HCT116 (cell line): ENCODE measurements around the gene CHEK1. TPM values are rescaled to one million over a fixed set of nuclear protein-coding genes. Genes with fewer than 3 reads are reported as not detected.

Experiments used
- ATAC-seq: fragments of 200-7000 bp; cut with Tn5 transposase; 2 replicates; pipeline ENCODE4 v1.9.1; 2020; ENCODE audit warnings: mild to moderate bottlenecking, moderate library complexity
- BruUV-seq: library from RNA; stranded (reverse); fragments of 400-500 nt; replicated peaks from 2 replicates; lab custom pipeline; 2021; lab: Mats Ljungman, UMichigan
- CTCF ChIA-PET: fragments of 300-600 bp; sonication (Branson Sonifier 250); formaldehyde crosslinking; loops from one replicate; lab custom pipeline; 2021; ENCODE audit warnings: antibody characterized with exemption; lab: Charles Lee
- POLR2A ChIA-PET: fragments of 300-600, 350-600 bp; sonication (Branson Sonifier 250); formaldehyde crosslinking; loops from one replicate; lab custom pipeline; 2021; ENCODE audit warnings: antibody characterized with exemption; lab: Charles Lee
- RAD21 ChIA-PET, 2 experiments: fragments of 300-600 bp; sonication (Branson Sonifier 250); formaldehyde crosslinking; loops; one replicate each; lab custom pipeline; 2023; ENCODE audit warnings: low total read pairs in 2 of 2; ENCODE audit not compliant: uncharacterized antibody in 2 of 2, unreplicated experiment in 2 of 2, low non-redundant PET in 1 of 2; lab: Charles Lee
- DNase-seq: peaks from one replicate; pipeline ENCODE4 v3.0.0-alpha.2; 2010; ENCODE audit warnings: low read depth, low spot score
- H2AFZ ChIP-seq: fragments of 200-600 bp; shearing (Covaris generic), sonication (generic); 2 replicates; pipeline ENCODE4 v1.6.1; 2017; ENCODE audit warnings: low read depth, mixed run types, mixed read lengths, antibody characterized with exemption, low read length; ENCODE audit not compliant: poor library complexity, severe bottlenecking
- H3K27ac ChIP-seq: 2 replicates; pipeline ENCODE4 v1.5.1; 2012; ENCODE audit warnings: low read depth, low read length
- H3K27me3 ChIP-seq: fragments of 200-600 bp; sonication (generic); 2 replicates; pipeline ENCODE4 v1.6.1; 2016; ENCODE audit warnings: mixed run types, low read length, mixed read lengths; ENCODE audit not compliant: insufficient read depth
- H3K36me3 ChIP-seq, 2 experiments: fragments of 200-500 bp in 1 of 2; fragments of 200-600 bp in 1 of 2; sonication (Bioruptor generic) in 1 of 2; sonication (generic) in 1 of 2; 2 replicates each; pipeline versions ENCODE4 v1.5.1 to v1.6.1; 2014 to 2016; ENCODE audit warnings: low read length in 2 of 2, inconsistent platforms in 1 of 2, mixed read lengths in 1 of 2, mixed run types in 1 of 2; ENCODE audit not compliant: insufficient read depth in 2 of 2, control insufficient read depth in 1 of 2
- H3K4me1 ChIP-seq, 2 experiments: fragments of 200-600 bp in 1 of 2; sonication (generic) in 1 of 2; 2 replicates each; pipeline versions ENCODE4 v1.5.1 to v1.6.1; 2012 to 2017; ENCODE audit warnings: low read length in 2 of 2, inconsistent platforms in 1 of 2, mild to moderate bottlenecking in 1 of 2, mixed read lengths in 1 of 2, mixed run types in 1 of 2, moderate library complexity in 1 of 2; ENCODE audit not compliant: insufficient read depth in 2 of 2, control insufficient read depth in 1 of 2
- H3K4me2 ChIP-seq: fragments of 200-600 bp; sonication (generic); 2 replicates; pipeline ENCODE4 v1.6.1; 2017; ENCODE audit warnings: mixed run types, low read length, mixed read lengths
- H3K4me3 ChIP-seq, 2 experiments: fragments of 200-600 bp in 1 of 2; sonication (generic) in 1 of 2; replicated peaks in 1 of 2; 2 replicates each; pipeline ENCODE4 v1.5.1; 2011 to 2016; ENCODE audit warnings: low read length in 2 of 2, control low read depth in 1 of 2, low read depth in 1 of 2, mild to moderate bottlenecking in 1 of 2, mixed read lengths in 1 of 2, mixed run types in 1 of 2
- H3K79me2 ChIP-seq: fragments of 200-600 bp; sonication (generic); 2 replicates; pipeline ENCODE4 v1.6.1; 2017; ENCODE audit warnings: mild to moderate bottlenecking, mixed run types, low read length, moderate library complexity, mixed read lengths; ENCODE audit not compliant: insufficient read depth
- H3K9ac ChIP-seq: fragments of 200-600 bp; sonication (generic); 2 replicates; pipeline ENCODE4 v1.6.1; 2016; ENCODE audit warnings: low read length, mixed read lengths
- H3K9me2 ChIP-seq: fragments of 200-600 bp; sonication (generic), shearing (Covaris generic); 2 replicates; pipeline ENCODE4 v1.6.1; 2017; ENCODE audit warnings: mixed run types, mild to moderate bottlenecking, moderate library complexity; ENCODE audit not compliant: insufficient read depth
- H3K9me3 ChIP-seq, 2 experiments: fragments of 200-500 bp in 1 of 2; fragments of 200-600 bp in 1 of 2; sonication (Bioruptor generic) in 1 of 2; sonication (generic) in 1 of 2; 2 replicates each; pipeline ENCODE4 v1.6.1; 2014 to 2017; ENCODE audit warnings: low read length in 2 of 2, mixed read lengths in 2 of 2, inconsistent platforms in 1 of 2, low read depth in 1 of 2, mild to moderate bottlenecking in 1 of 2, mixed run types in 1 of 2, moderate library complexity in 1 of 2; ENCODE audit not compliant: control insufficient read depth in 1 of 2, insufficient read depth in 1 of 2
- H4K20me1 ChIP-seq: fragments of 200-600 bp; sonication (generic), shearing (Covaris generic); 2 replicates; pipeline ENCODE4 v1.6.1; 2017; ENCODE audit warnings: mixed run types, mild to moderate bottlenecking, moderate library complexity; ENCODE audit not compliant: insufficient read depth
- ATF3 ChIP-seq: IDR thresholded peaks from 2 replicates; pipeline ENCODE4 v1.6.1; 2012
- CBX3 ChIP-seq: IDR thresholded peaks from 2 replicates; pipeline ENCODE4 v1.6.1; 2012; ENCODE audit warnings: low read depth
- CEBPB ChIP-seq: IDR thresholded peaks from 2 replicates; pipeline ENCODE4 v1.6.1; 2012; ENCODE audit warnings: low read depth
- CTCF ChIP-seq, 3 experiments: fragments of 200-600 bp in 1 of 3; sonication (generic) in 1 of 3; IDR thresholded peaks in 2 of 3; conservative IDR thresholded peaks in 1 of 3; 2 replicates each; pipeline ENCODE4 v1.5.1; 2012 to 2017; ENCODE audit warnings: low read depth in 2 of 3, low read length in 2 of 3, antibody characterized with exemption in 1 of 3, borderline replicate concordance in 1 of 3, control low read depth in 1 of 3, mild to moderate bottlenecking in 1 of 3, mixed read lengths in 1 of 3, mixed run types in 1 of 3, moderate library complexity in 1 of 3; ENCODE audit not compliant: insufficient read depth in 1 of 3
- EGR1 ChIP-seq: IDR thresholded peaks from 2 replicates; pipeline ENCODE4 v1.6.1; 2012; ENCODE audit warnings: low read depth
- ELF1 ChIP-seq: IDR thresholded peaks from 2 replicates; pipeline ENCODE4 v1.6.1; 2012; ENCODE audit warnings: low read depth, borderline replicate concordance
- EZH2 ChIP-seq: fragments of 200-600 bp; sonication (generic); IDR thresholded peaks from 2 replicates; pipeline ENCODE4 v1.6.1; 2017; ENCODE audit warnings: antibody characterized with exemption, mixed run types
- EZH2phosphoT487 ChIP-seq: fragments of 200-600 bp; IDR thresholded peaks from 2 replicates; pipeline ENCODE4 v1.6.1; 2018; ENCODE audit warnings: antibody characterized with exemption, borderline replicate concordance
- FOSL1 ChIP-seq: IDR thresholded peaks from 2 replicates; pipeline ENCODE4 v1.6.1; 2012; ENCODE audit warnings: low read depth
- JUND ChIP-seq: IDR thresholded peaks from 2 replicates; pipeline ENCODE4 v1.6.1; 2012
- MAX ChIP-seq: IDR thresholded peaks from 2 replicates; pipeline ENCODE4 v1.6.1; 2012
- POLR2A ChIP-seq: IDR thresholded peaks from 2 replicates; pipeline ENCODE4 v1.7.0; 2011; ENCODE audit warnings: borderline replicate concordance; ENCODE audit not compliant: insufficient read depth, insufficient read length; ENCODE audit errors: extremely low read depth
- POLR2AphosphoS5 ChIP-seq: IDR thresholded peaks from 2 replicates; pipeline ENCODE4 v1.6.1; 2011; ENCODE audit warnings: mild to moderate bottlenecking, low read depth, low read length, moderate library complexity
- RAD21 ChIP-seq: IDR thresholded peaks from 2 replicates; pipeline ENCODE4 v1.6.1; 2012; ENCODE audit warnings: low read depth, mild to moderate bottlenecking
- REST ChIP-seq: IDR thresholded peaks from 2 replicates; pipeline ENCODE4 v1.6.1; 2012; ENCODE audit warnings: low read depth
- SIN3A ChIP-seq: IDR thresholded peaks from 2 replicates; pipeline ENCODE4 v1.6.1; 2012; ENCODE audit warnings: low read depth
- SRF ChIP-seq: IDR thresholded peaks from 2 replicates; pipeline ENCODE4 v1.6.1; 2012; ENCODE audit warnings: low read depth
- TCF7L2 ChIP-seq: IDR thresholded peaks from 2 replicates; pipeline ENCODE4 v1.7.0; 2011; ENCODE audit warnings: borderline replicate concordance, inconsistent platforms; ENCODE audit not compliant: insufficient read depth, insufficient read length; ENCODE audit errors: extremely low read depth
- YY1 ChIP-seq: IDR thresholded peaks from 2 replicates; pipeline ENCODE4 v1.6.1; 2011; ENCODE audit warnings: low read length, low read depth, moderate library complexity, mild to moderate bottlenecking; ENCODE audit not compliant: insufficient replicate concordance; ENCODE audit errors: extremely low read depth
- ZBTB33 ChIP-seq: IDR thresholded peaks from 2 replicates; pipeline ENCODE4 v1.6.1; 2011; ENCODE audit warnings: mild to moderate bottlenecking, low read length, moderate library complexity; ENCODE audit not compliant: insufficient replicate concordance; ENCODE audit errors: extremely low read depth
- ZFX ChIP-seq: fragments of 450-650 bp; IDR thresholded peaks from 2 replicates; pipeline ENCODE4 v1.6.1; 2017
- ZNF274 ChIP-seq: fragments of 200-500 bp; sonication (Bioruptor generic); IDR thresholded peaks from 2 replicates; pipeline ENCODE4 v1.6.1; 2014; ENCODE audit warnings: mild to moderate bottlenecking, low read depth, low read length, inconsistent platforms
- intact Hi-C: fragments of 100-400 bp; cut with micrococcal nuclease; formaldehyde crosslinking; loops from 2 replicates; pipeline ENCODE4 v1.10.0; 2022
- total RNA-seq: library from RNA; stranded (reverse); gene quantifications from one replicate; pipeline ENCODE4 v1.2.1, GENCODE V29; 2021; ENCODE audit not compliant: unreplicated experiment

CHEK1 gene
- total RNA-seq, 1 experiment from 2014 or later, result 69.3 TPM

- Histone ChIP-seq H3K4me3 (0 out of 4 replicates have a peak overlapping the region, but pooled peaks of 1 of the 2 experiments have one; percentile 3), H3K79me2 (peaks cover 17% of the 10 kb centered on the region), H3K4me2 (peak overlapping the region; percentile 51), H3K36me3 (peaks cover 4 to 6% of the 10 kb centered on the region in 2 experiments; a peak in 1 of 4 replicates), H3K27ac (no peak overlapping the region), H3K9ac (no peak overlapping the region), H4K20me1 (no peaks in the 10 kb centered on the region), H3K9me2 (no peaks in the 10 kb centered on the region), H3K9me3 (no peaks in the 10 kb centered on the region), H3K27me3 (no peaks in the 10 kb centered on the region), H3K4me1 (peaks cover 6 to 23% of the 10 kb centered on the region in 2 experiments; a peak in 3 of 4 replicates), H2AFZ (no peak overlapping the region)
- ATAC-seq (no peak), DNase-seq (peak; percentile 16)
- CTCF ChIA-PET, result no interaction called here
- RAD21 ChIA-PET, result no interaction called here
- POLR2A ChIA-PET, result no interaction called here
- BruUV-seq, result no TSS peak
- intact Hi-C loops, result no loop called here
- TF ChIP-seq FOSL1, result peak; percentile 63
- no peak for TF ChIP-seq YY1
- TF ChIP-seq MAX, result no peak
- no peak for TF ChIP-seq ZFX
- TF ChIP-seq SIN3A, result no peak
- no peak for TF ChIP-seq RAD21
- no peak for TF ChIP-seq ELF1
- TF ChIP-seq ATF3, result no peak
- no peak for TF ChIP-seq EZH2
- no peak for TF ChIP-seq CEBPB
- no peak for TF ChIP-seq POLR2AphosphoS5
- TF ChIP-seq SRF, result no peak
- TF ChIP-seq POLR2A, result no peak
- TF ChIP-seq EGR1, result no peak
- no peak for TF ChIP-seq CTCF (IDR thresholded peaks at IDR 0.05 in 2 of 3, conservative IDR thresholded peaks at IDR 0.05 in 1 of 3; ENCODE audit: borderline replicate concordance in 1 of 3, insufficient read depth in 1 of 3, low read depth in 2 of 3, low read length in 2 of 3)
- no peak for TF ChIP-seq EZH2phosphoT487
- TF ChIP-seq CBX3, result 0 out of 2 replicates have a peak, but pooled peaks have one; percentile 16
- no peak for TF ChIP-seq ZBTB33
- TF ChIP-seq REST, result no peak
- TF ChIP-seq JUND, result peak; percentile 47
- TF ChIP-seq TCF7L2, result no peak
- no peak for TF ChIP-seq ZNF274
These were observed 36.5 kb upstream of the CHEK1 start for GRCh38 chr11:125588505-125588904.
